ENCODE results near the gene NPC1L1.

GRCh38 chr7:44515590-44516268 lies 25.4 kb downstream of the NPC1L1 start:
- TF ChIP-seq ZHX1 (CRISPR knock-in tag; IDR thresholded peaks at IDR 0.05; ENCODE audit: low read depth): no peak
- no peak for TF ChIP-seq RAD51 (IDR thresholded peaks at IDR 0.05; ENCODE audit: borderline replicate concordance)
- no peak for TF ChIP-seq CTCF (CRISPR knock-in tag; IDR thresholded peaks at IDR 0.05)
- no peak for TF ChIP-seq POLR2AphosphoS2 (IDR thresholded peaks at IDR 0.05; ENCODE audit: low read depth, low read length)
- TF ChIP-seq EZH2 (conservative IDR thresholded peaks at IDR 0.05; ENCODE audit: low read depth, low read length): no peak
- TF ChIP-seq SMAD3 (CRISPR knock-in tag; IDR thresholded peaks at IDR 0.05): no peak
- no peak for TF ChIP-seq CHD2 (IDR thresholded peaks at IDR 0.05; ENCODE audit: low read depth, low read length)
- no peak for TF ChIP-seq ETV5 (CRISPR knock-in tag; IDR thresholded peaks at IDR 0.05; ENCODE audit: borderline replicate concordance)
- TF ChIP-seq, protein P1, sequence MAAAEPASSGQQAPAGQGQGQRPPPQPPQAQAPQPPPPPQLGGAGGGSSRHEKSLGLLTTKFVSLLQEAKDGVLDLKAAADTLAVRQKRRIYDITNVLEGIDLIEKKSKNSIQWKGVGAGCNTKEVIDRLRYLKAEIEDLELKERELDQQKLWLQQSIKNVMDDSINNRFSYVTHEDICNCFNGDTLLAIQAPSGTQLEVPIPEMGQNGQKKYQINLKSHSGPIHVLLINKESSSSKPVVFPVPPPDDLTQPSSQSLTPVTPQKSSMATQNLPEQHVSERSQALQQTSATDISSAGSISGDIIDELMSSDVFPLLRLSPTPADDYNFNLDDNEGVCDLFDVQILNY (CRISPR knock-in tag; conservative IDR thresholded peaks at IDR 0.05): no peak
- TF ChIP-seq RXRA (CRISPR knock-in tag; IDR thresholded peaks at IDR 0.05): no peak
- TF ChIP-seq TGIF2 (CRISPR knock-in tag; IDR thresholded peaks at IDR 0.05): no peak
- no peak for TF ChIP-seq ZNF274 (CRISPR knock-in tag; IDR thresholded peaks at IDR 0.05)
- TF ChIP-seq AFF4 (CRISPR knock-in tag; IDR thresholded peaks at IDR 0.05): no peak

All from HepG2 (cell line).